HG02973 (cell line): ENCODE results near the gene DPP8.
"Not testable (repeated sequence)": the region's sequence is repeated elsewhere in the genome, so short reads cannot be mapped to it uniquely, and the experiment has no call there.

Experiments
- ATAC-seq: cut with Tn5 transposase; IDR thresholded peaks from one replicate; pipeline ENCODE4 v1.9.1; 2021; ENCODE audit warnings: moderate library complexity; ENCODE audit not compliant: unreplicated experiment

The DPP8 gene

DNA sequence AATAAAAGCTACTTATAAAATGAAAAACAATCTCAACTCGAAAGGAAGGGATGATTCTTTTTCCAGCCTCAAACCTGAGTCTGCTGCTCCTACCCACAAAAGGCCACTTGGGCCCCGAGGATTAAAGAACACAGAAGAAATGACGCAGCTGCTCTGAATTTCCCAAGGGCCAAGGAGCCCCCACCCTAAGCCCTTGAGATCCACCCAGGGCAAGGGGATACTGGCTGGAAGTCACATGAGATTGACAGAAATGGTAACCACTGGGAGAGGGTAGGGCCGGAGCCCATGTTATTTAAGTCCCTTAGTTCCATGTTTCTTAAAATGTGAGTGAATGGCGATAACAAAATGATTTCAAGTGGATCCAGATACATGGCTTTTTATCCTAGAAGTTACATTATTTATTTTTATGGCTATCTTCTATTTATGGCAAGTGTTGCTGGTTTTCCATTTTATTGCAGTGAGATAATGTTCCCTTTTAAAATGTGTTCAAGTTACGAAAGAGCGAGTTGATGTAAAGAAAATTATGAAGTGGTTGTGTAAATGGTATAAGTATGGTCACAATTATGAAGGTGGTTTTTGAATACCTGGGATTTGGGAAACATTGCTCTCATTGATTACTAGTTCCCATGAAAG lies 111.6 kb downstream of the DPP8 start:
- ATAC-seq, result no peak

DNA sequence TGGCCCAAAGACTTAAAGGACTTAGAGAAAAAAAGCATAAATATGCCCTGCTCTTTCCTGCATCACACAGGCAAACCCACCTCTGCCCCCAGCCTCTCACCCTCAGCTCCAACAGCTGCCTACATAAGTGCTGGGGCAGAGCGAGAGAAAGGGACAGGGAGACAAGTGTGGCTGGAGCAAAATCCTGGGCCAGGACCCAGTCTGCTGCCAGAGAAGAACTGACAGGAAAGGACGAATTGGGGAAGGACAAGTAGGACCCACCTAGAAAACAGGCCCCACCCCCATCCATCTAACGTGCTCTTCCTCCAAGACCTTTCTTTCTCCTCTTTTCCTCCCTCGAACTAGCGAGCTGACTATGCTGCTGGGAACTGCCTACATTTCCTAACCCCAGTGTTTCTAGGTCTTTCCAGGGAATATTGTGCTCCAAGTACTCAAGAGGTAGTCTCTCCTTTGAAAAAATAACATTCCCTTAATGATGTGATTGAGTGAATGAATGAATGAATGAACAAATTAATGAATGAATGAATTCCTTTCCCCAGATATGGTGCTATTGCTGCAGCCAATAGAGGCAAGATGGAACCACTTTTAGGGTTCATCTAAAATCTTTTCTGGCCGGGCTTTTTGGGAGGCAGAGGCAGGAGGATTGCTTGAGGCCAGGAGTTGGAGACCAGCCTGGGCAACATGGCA lies 113.2 kb downstream of the DPP8 start:
- no peak for ATAC-seq

DNA sequence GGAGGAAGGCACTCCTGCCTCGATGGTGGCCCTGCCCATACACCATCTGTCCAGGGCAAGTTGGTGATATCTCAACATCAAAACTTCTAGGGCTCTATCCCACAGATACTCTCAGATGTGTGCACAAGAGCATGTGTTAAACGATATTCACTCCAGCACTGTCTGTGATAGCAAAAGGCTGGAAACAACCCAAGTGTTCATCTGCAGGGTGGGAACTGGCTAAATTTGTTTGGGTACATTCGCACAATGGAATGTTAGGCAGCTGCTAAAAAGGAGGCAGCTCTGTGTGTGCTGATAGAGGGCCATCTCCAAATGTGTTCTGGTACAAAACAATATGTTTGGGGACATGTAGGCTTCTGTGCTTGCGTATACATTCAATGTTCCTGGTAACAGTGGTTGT lies 114.5 kb downstream of the DPP8 start:
- no peak for ATAC-seq

DNA sequence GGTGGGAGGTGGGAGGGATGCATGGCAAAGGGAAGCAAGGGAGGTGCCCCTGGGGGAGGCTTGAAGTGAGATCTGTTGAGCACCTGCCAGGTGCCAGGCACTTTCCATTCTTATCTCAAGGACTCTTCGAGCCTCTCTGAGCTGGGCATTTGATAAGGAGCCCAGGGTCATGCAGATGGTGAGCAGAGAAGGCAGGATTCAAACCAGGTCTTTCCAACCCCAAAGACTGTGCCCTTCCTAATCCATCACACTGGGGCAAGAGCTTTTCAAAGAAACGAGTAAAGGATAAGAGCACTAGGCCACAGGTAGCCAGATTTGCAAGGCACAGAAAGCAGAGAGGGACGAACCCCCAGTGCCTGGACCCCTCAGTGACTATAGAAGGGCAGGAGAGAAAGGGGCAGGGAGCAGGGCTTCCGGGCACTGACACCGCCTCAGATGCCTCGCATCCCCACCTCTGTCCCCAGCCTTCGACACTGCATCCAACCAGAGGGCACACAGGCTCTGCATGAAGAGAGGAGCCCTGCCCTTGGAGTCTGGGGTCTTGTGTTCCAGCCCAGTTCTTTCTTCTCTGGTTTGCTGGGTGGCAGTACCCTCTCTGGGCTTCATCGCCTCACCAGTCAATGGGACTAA lies 115.8 kb downstream of the DPP8 start:
- ATAC-seq, result no peak

DNA sequence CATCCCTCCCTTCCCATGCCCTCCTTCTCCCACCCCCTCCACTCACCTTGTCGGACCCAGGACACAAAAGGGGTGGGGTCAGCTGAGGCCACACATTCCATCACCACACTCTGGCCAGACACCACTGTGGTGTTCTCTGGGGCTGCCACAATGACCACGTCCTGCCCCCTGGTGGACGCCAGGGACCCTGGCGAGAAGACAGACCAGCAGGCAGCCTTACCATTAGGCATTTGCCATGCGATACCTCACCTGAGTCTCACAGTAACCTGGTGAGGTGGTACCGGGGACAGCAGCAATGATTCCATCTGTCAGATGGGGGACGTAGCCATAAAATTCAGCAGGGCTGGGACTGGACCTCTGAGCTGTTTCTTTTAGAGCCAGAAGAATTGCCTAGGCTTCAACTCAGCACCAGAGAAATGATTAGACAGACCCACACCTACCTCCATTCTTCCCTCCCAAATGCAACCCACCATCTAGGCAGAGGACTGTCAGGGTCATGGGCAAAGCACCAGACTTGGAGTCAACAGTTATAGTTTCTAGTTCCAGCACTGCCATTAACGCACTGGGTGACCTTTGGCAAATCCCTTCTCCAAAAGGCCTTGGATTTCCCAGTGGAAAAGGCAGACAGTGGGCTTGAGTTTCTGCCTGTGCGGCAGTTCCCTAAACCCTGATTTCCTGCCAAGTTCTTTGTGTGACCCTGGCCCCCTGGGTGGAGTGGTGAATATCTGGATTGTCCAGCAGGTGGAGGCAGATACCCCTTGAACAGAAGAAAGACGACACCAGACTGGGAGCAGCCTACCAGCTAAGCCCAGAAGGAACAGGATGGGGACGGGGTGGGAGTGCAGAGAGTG lies 116.5 kb downstream of the DPP8 start:
- no peak for ATAC-seq

DNA sequence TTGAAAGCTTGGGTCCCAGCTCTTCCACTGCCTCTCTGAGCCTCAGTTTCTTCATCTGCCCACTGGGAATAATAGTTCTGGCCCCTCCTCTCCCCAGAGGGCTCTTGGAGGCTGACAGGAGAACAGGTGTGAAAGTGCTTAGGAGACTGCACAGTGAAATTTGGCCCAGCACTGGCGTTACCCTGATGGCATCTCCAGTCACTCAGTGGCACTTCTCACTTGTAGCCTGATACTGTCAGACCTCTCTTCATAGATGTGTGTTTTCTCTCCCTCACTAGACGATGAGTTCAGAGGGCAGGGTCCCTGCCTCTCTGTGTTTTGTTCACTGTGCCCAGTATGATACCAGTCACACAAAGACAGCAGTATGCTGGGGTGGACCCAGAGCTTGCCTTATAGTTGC lies 117.5 kb downstream of the DPP8 start:
- no peak for ATAC-seq

DNA sequence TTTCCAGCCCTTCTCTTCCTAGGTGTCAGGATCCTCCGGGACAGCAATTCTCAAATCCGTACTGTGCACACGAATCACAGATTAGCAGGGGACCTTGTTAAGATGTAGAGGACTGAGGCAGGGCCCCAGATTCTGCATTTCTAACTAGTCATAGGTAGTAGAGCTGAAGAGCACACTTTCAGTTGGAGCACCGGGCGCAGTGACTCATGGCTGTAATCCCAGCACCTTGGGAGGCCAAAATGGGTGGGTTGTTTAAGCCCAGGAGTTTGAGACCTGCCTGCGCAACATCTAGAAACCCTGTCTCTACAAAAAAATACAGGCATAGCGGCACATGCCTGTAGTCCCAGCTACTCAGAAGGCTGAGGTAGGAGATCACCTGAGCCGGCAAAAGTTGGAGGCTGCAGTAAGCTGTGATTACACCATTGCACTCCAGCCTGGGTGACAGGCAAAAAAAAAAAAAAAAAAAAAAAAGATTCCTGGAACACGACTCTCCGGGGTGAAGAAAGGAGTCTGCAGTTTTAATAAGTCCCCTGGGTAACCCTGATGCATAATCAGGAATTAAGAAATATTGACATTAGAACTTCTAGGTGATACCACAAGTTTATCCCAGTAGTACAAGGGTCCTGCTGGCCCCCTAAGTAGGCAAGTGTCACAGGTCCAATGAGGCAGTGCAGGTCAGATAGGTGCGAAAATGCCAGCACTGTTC lies 118.3 kb downstream of the DPP8 start:
- no peak for ATAC-seq

DNA sequence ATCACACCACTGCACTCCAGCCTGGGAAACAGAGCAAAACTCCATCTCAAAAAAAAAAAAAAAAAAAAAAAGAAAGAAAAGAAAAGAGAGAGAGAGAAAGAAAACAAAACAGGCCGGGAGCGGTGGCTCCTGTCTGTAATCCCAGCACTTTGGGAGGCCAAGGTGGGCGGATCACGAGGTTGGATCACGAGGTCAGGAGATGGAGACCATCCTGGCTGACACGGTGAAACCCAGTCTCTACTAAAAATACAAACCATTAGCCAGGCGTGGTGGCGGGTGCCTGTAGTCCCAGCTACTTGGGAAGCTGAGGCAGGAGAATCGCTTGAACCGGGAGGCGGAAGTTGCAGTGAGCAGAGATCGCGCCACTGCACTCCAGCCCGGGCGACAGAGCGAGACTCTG lies 119.0 kb downstream of the DPP8 start:
- not testable (repeated sequence) for ATAC-seq

DNA sequence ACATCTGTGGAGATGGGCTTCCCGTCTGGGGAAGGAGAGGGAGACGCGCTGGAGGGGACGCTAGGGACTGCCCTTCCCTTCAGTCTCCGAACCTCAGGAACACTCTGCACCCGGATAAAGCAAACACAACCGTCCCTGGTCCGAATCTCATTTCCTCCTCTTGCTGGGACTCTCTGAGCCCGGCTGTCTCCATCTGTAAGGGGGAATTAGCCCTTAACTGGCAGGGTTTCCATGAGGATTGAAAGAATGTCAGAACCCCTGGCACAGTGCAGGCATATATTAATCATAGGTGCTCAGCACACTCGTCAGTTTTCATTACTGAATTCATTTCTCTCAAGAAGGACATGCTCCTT lies 120.5 kb downstream of the DPP8 start:
- no peak for ATAC-seq

DNA sequence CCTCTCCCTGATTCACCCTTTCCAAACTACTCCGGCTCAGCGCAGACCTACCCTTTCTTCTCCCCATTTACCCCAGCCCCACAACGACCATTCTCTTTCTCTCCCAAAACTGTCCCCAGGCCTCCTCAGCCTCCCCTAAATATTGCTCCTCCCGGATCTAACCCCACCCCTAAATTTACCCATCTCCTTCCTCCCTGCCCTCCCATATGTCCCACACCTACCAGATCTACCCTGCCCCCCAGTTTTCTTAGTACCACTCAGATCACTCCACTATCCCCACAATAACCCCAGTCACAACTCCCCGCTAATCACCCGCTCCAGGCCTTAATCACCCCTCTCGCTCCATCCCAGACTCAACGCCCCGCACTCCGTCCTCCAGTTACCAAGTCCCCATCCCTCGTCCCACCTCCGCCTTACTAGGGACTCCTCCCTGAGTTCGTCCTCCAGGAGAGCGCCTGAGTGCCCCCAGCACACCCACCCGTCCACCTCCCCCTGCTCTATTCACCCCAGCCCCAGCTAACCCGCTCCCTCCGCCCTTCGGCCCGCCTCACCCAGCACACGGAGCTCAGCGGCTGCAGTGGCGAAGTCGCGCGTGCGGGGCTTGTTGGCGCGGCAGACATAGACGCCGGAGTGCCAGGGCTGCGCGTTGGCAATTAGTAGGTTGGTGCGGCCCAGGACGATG lies 121.1 kb downstream of the DPP8 start:
- ATAC-seq, result no peak

DNA sequence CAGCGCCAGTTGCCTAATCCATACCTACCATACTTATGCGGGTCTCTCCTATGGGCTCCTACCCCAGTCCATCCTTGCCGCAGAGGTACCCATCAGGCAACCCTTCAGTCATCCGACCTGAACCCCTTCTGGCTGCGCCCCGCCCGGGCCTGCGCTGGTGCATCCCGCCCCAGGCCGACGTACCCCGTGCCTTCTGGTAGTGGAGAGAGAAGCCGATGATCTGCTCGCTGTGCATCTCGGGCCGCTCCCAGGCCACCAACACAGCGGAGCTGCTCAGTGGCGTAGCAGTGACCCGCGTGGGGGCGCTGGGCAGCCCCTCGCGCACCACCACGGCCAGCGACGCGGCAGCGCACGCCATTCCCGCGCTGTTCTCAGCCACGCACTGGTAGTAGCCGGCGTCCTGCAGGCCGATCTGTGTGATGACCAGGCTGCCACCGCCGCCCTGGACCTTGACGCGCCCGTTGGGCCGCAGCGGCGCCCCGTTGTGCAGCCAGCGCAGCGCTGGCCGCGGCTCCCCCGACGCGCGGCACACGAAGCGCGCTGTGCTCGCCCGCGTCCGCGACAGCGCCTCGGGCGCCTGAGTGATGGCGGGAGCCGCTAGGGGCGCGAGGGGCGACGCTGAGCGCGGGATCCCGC lies 121.8 kb downstream of the DPP8 start:
- no peak for ATAC-seq

DNA sequence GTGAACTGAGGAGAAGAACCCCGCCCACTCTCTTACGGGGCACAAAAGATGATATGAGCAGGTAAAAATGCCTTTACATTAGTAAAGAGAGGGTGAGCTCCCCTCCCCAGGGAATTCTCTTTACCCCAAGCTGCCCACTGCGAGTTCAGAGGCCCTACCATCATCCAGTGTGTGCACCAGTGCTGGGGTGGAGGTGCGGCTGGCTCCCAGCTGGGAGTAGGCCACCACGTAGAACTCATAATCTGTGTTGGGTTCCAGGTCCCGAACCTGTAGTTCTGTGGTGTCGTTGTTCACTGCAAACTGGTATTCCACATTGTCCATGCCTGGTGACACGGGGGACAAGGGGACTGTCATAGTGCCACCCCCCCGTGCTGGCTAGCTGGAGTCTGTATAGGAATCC lies 122.6 kb downstream of the DPP8 start:
- no peak for ATAC-seq

DNA sequence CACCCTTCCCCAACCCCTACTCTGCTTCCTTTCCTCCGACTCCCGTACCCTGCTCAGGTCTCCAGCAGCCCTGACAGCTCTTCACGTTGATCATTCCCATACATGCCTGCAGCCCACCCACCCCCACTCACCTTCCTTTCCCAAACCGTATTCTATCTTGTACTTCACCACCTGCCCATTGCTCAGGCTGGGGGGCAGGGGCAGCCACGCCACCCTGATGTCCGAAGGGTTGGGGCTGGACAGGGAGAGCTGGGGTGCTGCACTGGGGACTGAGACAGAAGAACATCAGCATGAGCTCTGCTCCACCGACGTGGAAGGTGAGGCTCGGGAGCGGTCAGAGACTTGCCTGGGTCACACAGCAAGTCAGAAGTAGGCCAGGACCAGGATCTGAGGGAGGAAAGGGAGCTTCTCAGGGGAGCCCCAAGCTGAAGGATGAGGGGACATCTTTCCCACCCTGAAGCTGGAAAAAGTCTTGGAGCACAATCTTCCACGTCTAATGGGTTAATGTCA lies 123.2 kb downstream of the DPP8 start:
- ATAC-seq, result no peak

DNA sequence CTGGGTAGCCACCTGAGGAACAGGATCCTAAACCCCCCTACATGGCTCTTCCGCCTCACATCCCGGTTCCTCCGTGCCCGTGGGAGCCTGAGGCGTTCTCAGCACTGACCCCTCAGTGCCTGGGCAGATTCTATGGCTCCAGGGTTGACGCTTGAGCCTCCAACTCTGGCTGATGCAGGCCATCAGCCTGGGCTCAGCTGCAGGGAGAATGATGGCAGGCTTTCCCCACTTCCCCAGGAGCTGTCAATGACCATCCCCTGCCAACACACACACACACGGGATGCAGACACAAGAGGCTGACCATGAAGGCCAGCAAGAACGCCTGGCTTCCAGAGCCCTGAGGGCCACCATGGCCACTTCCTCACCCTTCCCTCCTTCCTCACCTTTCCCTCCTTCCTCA lies 123.9 kb downstream of the DPP8 start:
- no peak for ATAC-seq

DNA sequence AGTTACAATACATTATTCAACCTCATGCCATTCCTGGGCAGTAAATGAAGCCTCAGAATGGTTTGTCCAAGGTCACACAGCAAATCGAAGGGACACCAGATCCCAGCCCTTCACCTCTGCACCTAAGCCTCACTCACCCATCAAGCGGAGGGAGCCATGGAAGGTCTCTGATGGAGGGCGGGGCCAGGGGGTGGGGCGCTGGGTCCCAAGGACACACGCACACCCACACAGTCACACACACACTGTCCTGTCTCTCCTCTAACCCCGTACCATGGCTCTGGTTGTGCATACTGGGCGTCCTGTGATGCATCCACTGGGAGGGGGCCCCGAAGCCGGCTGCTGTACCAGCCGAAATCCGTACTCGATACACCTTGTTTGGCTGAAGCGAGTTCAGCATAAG lies 124.4 kb downstream of the DPP8 start:
- no peak for ATAC-seq
